Cerebellar cortex (tissue), 1 donor: Measurements from ENCODE around the gene SENP6.

Source experiments
- DNase-seq: peaks from one replicate; pipeline ENCODE4 v3.0.0-alpha.2; 2015; ENCODE audit warnings: low spot score

The SENP6 gene

GRCh38 chr6:75748743-75749538 is 147.3 kb downstream of the SENP6 start, which contains the start of gene MYO6:
Gene MYO6, plus strand, starts transcription at chr6:75749239. Its CDS starts 68,309 bp downstream, at chr6:75817548.
- peak; percentile 61 for DNase-seq

DNA sequence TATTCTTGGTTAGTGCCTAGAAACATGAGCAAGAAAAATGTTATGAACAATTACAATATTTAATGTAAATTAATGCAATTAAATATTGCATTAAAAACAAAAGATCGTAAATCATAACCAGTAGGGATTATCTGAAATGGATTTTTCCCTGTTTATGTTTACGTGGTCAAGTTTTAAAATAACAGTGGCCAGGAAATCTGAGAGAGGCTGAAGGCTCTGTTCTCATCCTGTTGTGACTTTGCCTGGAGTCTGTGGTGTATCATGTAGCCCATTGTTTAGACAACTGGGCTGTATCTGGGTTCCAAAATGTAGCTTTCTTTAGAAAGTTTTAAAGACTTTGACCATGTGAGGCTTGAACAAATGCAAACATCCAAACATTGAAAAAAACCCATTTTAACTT is 149.8 kb downstream of the SENP6 start:
- DNase-seq = no peak

- no peak for DNase-seq
Measured at GRCh38 chr6:75752365-75752764, 150.7 kb downstream of the SENP6 start.

DNA sequence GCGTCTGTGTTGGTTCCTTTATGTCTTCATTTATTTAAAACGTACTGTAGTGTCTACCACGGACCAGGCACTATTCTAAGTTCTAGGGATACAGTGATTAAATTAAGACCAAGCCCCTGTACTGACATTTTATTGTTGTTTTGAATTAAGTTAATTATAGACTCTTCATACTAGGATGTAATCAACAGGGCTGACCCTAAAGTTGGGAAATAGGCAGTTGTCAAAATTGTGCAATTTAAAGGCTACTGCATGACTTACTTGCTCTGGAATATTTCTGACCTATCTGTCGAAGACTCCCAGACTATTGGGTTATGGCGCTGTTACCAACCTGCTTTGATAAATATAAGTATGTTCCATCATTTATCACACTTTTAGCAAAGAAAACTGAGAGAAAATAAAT is 154.0 kb downstream of the SENP6 start:
- DNase-seq = no peak

GRCh38 chr6:75757295-75757694 is 155.6 kb downstream of the SENP6 start:
- no peak for DNase-seq

- DNase-seq = no peak
Measured at GRCh38 chr6:75758061-75758460, 156.4 kb downstream of the SENP6 start.

DNA sequence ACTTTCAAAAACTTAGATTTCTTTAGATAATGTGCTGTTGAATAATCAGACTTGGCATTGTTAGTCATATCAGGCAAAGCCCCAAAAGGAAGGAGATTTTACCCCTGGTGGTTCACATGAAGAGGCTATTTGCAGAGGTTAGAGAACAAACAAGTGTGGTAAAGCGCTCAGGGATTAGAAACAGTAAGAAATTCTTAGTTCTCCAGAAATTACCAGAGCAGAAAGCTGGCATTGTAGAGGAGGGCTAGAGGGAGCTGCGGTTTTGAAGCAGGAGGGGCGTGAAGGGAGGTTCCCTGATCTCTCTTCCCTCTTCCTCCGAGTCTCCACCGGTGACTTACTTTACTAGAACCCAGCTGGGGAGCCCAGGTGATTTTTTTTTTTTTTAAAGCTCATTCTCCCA is 157.5 kb downstream of the SENP6 start:
- DNase-seq = no peak

- DNase-seq = no peak
Measured at GRCh38 chr6:75760320-75760719, 158.6 kb downstream of the SENP6 start.

DNA sequence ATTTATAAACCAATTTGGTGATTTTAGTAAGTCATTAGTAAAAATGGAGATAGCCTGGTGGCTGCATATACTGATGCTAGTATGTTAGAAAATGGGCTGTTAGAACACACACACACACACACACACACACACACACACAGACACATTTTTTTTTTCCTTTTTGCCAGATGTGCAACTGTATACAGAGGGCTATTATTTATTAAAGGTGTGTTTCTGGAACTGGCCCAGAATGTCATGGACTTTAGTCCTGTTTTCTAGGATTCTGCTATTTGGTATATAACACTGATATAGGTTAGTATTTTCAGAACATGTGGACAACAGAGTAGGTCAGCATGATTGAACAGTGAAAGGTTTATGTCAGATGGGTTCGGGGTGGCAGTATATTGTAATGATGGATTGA is 159.8 kb downstream of the SENP6 start:
- DNase-seq = no peak

DNA sequence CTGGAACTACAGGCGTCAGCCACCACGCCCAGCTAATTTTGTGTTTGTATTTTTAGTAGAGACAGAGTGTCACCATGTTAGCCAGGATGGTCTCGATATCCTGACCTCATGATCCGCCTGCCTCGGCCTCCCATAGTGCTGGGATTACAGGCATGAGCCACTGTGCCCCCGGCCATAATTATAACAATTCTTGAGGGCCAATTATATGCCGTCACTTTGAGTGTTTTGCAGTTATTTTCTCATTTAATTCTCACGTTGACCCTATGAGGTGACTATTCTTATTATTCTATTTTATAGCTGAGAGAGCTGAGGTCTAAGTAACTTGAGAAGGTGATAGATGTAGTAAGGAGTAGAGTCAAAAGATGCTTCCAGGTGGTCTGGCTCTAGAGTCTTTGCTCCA is 160.4 kb downstream of the SENP6 start:
- DNase-seq = no peak

GRCh38 chr6:75766387-75766786 is 164.7 kb downstream of the SENP6 start:
- DNase-seq = no peak
